ENCODE results near the gene TRIM41.

TRIM41 gene

DNA sequence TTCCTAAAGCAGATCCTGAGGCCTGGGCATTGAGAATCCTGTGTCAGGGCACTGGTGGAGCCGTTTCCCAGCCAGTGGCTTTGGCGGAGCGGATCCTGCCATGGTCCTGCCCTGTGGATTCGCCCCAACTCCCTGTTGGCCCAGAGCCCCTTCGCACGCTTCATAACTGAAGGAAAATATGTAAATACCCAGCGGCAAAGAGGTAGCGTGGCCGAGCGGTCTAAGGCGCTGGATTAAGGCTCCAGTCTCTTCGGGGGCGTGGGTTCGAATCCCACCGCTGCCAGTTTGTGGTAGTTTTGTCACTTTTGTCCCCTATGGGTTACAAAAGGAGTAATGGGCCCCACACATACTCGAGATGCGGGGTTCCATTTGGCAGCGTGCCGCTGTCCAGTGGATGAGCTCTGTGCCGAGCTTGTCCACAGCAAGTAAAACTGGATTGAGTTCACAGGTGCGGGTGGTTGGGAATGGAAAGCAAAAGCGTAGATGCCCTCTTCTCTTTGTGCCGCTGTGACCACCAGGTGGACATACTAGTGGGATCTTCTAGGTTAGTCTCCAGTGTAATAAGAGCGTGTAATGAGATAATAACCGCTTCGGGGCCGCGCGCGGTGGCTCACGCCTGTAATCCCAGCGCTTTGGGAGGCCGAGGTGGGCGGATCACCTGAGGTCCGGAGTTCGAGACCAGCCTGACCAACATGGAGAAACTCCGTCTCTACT is 35.4 kb upstream of the TRIM41 start:
- no peak for TF ChIP-seq TAF1 (IDR thresholded peaks at IDR 0.05; ENCODE audit: borderline replicate concordance, low read depth, low read length)
- TF ChIP-seq POLR2A (IDR thresholded peaks at IDR 0.05; ENCODE audit: low read depth, low read length) = no peak
- no peak for TF ChIP-seq POLR2AphosphoS5 (IDR thresholded peaks at IDR 0.05; ENCODE audit: low read depth, low read length)
- FAIRE-seq (peak; percentile 70), DNase-seq (ENCODE audit: insufficient read length) (no peak)

- TF ChIP-seq TAF1 (IDR thresholded peaks at IDR 0.05; ENCODE audit: borderline replicate concordance, low read depth, low read length) (no peak), POLR2AphosphoS5 (IDR thresholded peaks at IDR 0.05; ENCODE audit: low read depth, low read length) (no peak), POLR2A (IDR thresholded peaks at IDR 0.05; ENCODE audit: low read depth, low read length) (no peak)
- FAIRE-seq = peak; percentile 70
- no peak for DNase-seq (ENCODE audit: insufficient read length)
Observed at GRCh38 chr5:181188700-181189362, 34.2 kb upstream of the TRIM41 start.

GRCh38 chr5:181189363-181189961 is 33.6 kb upstream of the TRIM41 start:
- FAIRE-seq (peak; percentile 56), DNase-seq (ENCODE audit: insufficient read length) (no peak)
- TF ChIP-seq POLR2AphosphoS5 (IDR thresholded peaks at IDR 0.05; ENCODE audit: low read depth, low read length) (no peak), POLR2A (IDR thresholded peaks at IDR 0.05; ENCODE audit: low read depth, low read length) (peak; percentile 36; the same call in 1 of the 2 replicates)

GRCh38 chr5:181189962-181190710 is 32.9 kb upstream of the TRIM41 start:
- DNase-seq (ENCODE audit: insufficient read length) = no peak
- no peak for FAIRE-seq
- no peak for TF ChIP-seq POLR2A (IDR thresholded peaks at IDR 0.05; ENCODE audit: low read depth, low read length)
- no peak for TF ChIP-seq TAF1 (IDR thresholded peaks at IDR 0.05; ENCODE audit: borderline replicate concordance, low read depth, low read length)
- no peak for TF ChIP-seq POLR2AphosphoS5 (IDR thresholded peaks at IDR 0.05; ENCODE audit: low read depth, low read length)

GRCh38 chr5:181190711-181191525 is 32.2 kb upstream of the TRIM41 start:
- DNase-seq (ENCODE audit: insufficient read length) (no peak), FAIRE-seq (no peak)
- TF ChIP-seq TAF1 (IDR thresholded peaks at IDR 0.05; ENCODE audit: borderline replicate concordance, low read depth, low read length) (no peak), POLR2AphosphoS5 (IDR thresholded peaks at IDR 0.05; ENCODE audit: low read depth, low read length) (no peak), POLR2A (IDR thresholded peaks at IDR 0.05; ENCODE audit: low read depth, low read length) (no peak)

GRCh38 chr5:181191526-181192336 is 31.4 kb upstream of the TRIM41 start:
- TF ChIP-seq POLR2AphosphoS5 (IDR thresholded peaks at IDR 0.05; ENCODE audit: low read depth, low read length) (no peak; the same call in 1 of the 2 replicates), TAF1 (IDR thresholded peaks at IDR 0.05; ENCODE audit: borderline replicate concordance, low read depth, low read length) (no peak), POLR2A (IDR thresholded peaks at IDR 0.05; ENCODE audit: low read depth, low read length) (peak; percentile 73; the same call in 1 of the 2 replicates)
- FAIRE-seq (peak; percentile 99), DNase-seq (ENCODE audit: insufficient read length) (peak; percentile 89)

- DNase-seq (ENCODE audit: insufficient read length) (no peak), FAIRE-seq (peak; percentile 38)
- TF ChIP-seq TAF1 (IDR thresholded peaks at IDR 0.05; ENCODE audit: borderline replicate concordance, low read depth, low read length) = no peak
- no peak for TF ChIP-seq POLR2AphosphoS5 (IDR thresholded peaks at IDR 0.05; ENCODE audit: low read depth, low read length)
- no peak for TF ChIP-seq POLR2A (IDR thresholded peaks at IDR 0.05; ENCODE audit: low read depth, low read length)
Observed at GRCh38 chr5:181192337-181193046, 30.6 kb upstream of the TRIM41 start.

DNA sequence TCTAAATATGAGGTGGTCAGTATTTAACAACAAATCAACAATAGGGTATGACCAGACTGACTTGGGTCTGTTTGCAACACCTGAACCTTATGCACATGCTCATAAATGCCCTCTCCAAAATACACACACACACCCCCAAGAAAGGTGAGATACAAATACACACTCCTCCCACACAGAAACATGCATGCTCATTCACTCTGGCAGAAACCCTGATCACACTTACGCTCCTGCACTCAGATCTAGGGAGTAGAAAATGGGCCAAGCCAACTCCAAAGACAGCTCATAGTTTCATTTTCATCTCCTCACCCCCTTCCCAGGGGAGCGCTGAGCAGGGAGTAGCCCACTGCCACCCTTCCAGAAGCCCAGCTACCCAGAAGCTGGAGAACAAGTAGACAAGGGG is 29.4 kb upstream of the TRIM41 start:
- DNase-seq (ENCODE audit: insufficient read length) (no peak), FAIRE-seq (no peak)
- TF ChIP-seq POLR2AphosphoS5 (IDR thresholded peaks at IDR 0.05; ENCODE audit: low read depth, low read length) = no peak
- no peak for TF ChIP-seq POLR2A (IDR thresholded peaks at IDR 0.05; ENCODE audit: low read depth, low read length)
- TF ChIP-seq TAF1 (IDR thresholded peaks at IDR 0.05; ENCODE audit: borderline replicate concordance, low read depth, low read length) = no peak

DNA sequence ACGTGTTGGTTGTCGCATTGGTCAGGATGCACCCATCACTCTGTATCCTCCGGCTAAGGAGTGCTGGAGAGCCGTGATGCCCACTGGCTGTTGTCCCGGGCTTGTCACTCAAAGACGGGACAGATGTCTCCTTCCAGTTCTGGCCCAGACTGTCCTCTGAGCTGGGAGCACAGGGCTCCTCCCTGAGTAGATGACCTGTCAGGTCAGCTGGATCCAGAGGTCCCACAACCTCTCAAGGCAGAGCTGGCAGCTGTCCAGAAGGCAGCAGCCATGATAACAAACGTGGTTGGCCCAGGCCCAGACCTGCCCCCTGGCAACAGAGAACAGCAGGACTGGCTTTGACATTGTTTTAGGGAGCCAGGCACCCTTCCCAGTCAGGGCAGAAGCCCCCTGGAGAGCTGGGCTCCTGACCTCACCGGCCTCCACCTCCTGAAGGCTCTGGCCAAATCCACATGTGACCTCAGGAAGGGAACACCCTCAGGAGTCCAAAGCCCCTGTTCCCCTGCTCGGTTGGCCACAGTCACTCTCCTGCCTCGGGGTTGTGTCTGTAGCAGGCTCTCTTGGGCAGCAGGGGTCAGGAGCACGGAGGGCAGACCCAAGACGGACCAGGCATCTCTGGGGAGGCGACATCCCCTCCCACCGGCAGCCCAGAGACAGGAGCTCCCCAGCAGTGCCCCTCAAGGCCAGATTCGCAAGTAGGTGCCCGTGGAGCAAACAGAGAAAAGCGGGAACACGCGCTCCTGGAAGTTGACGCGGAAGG is 28.4 kb upstream of the TRIM41 start:
- FAIRE-seq (no peak), DNase-seq (ENCODE audit: insufficient read length) (no peak)
- no peak for TF ChIP-seq POLR2A (IDR thresholded peaks at IDR 0.05; ENCODE audit: low read depth, low read length)
- TF ChIP-seq POLR2AphosphoS5 (IDR thresholded peaks at IDR 0.05; ENCODE audit: low read depth, low read length) = no peak
- no peak for TF ChIP-seq TAF1 (IDR thresholded peaks at IDR 0.05; ENCODE audit: borderline replicate concordance, low read depth, low read length)

Data from GM12892 (cell line).